Adipose tissue (tissue), 3 donors: ENCODE data around the gene IL3RA. TPM values are rescaled to one million over a fixed set of nuclear protein-coding genes. Genes with fewer than 3 reads are reported as not detected.
"Not testable (repeated sequence)": the region's sequence is repeated elsewhere in the genome, so short reads cannot be mapped to it uniquely, and the experiment has no call there.

Experiments used
- H3K27ac ChIP-seq: one replicate; pipeline ENCODE4 v1.5.1; 2013; ENCODE audit warnings: low read depth, low read length
- WGBS, 3 donors: extraction: QIAGEN DNeasy Blood & Tissue Kit; methylation state at CpG; one replicate each; pipeline ENCODE4 v1.1.7; 2013; 5-methylcytosine and 5-hydroxymethylcytosine counted together
- polyA plus RNA-seq, 3 donors: library from polyadenylated mRNA; stranded (reverse); fragments of 200-250 nt; gene quantifications; one replicate each; pipeline ENCODE4 v1.2.3, GENCODE V29; 2013
- donor health status: healthy with polysubstance abuse.
- donor health status: Bipolar disorder and iron deficiency.
- donor health status: healthy.

The IL3RA gene
- 10 to 100 TPM in 2 of 3 donors, 1 to 10 TPM in 1; 4.0 to 19.0 (median 18.5) TPM for polyA plus RNA-seq

- H3K27ac ChIP-seq, result no peak within 1 kb of the TSS
- WGBS, 3 donors, result 10 to 25% (median 12%) methylated on average over 14 of the region's 14 CpGs
These were observed at the start of gene IL3RA for GRCh38 chrX:1336331-1336943. Gene IL3RA, plus strand, starts transcription at chrX:1336785. Its CDS starts 4,981 bp downstream, at chrX:1341766.

DNA sequence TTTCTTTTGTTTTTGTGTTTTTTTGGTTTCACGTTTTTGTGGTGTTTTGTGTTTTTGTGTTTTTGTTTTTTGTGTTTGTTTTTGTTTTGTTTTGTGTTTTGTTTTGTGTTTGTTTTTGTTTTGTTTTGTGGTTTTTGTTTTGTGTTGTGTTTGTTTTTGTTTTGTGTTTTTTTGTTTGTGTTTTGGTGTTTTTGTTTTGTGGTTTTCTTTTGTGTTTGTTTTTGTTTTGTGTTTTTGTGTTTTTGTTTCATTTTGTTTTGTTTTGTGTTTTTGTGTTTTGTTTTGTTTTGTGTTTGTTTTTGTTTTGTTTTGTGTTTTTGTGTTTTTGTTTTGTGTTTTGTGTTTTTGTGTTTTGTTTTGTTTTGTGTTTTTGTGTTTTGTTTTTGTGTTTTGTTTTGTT lies 47.0 kb upstream of the IL3RA start:
- H3K27ac ChIP-seq, result no peak overlapping the region
- WGBS, 3 donors, result 81 to 95% (median 90%) methylated on average over 1 of the region's 1 CpG

- H3K27ac ChIP-seq, result no peak overlapping the region
- WGBS, 3 donors, result 78 to 84% (median 78%) methylated on average over 9 of the region's 9 CpGs
These were observed 45.4 kb upstream of the IL3RA start for GRCh38 chrX:1291110-1291740.

DNA sequence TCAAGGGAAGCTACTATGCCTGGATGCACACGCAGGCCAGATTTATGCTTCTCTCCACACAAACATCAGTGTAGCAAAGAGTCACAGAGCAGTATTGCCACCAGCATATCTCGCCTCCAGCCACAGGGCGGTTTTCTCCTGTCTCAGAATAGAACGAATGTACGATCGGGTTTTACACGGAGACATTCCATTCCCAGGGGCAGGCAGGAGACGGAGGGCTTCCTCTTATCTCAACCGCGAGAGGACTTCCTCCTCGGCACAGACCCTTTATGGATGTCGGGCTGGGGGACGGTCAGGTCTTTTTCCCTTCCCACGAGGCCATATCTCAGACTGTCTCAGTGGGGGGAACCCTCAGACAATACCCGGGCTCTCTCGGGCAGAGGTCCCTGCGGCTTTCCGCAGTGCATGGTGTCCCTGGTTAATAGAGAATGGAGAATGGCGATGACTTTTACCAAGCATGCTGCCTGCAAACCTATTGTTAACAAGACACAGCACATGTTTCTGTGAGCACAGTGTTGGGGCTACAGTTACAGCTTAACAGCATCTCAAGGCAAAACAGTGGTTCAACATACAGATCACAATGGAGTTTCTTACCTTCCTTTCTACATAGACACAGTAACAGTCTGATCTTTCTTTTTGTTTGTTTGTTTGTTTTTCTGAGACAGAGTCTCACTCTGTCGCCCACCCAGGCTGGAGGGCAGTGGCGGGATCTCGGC lies 43.9 kb upstream of the IL3RA start:
- 25 to 31% (median 27%) methylated on average over 22 of the region's 22 CpGs for WGBS, 3 donors
- H3K27ac ChIP-seq, result no peak overlapping the region

- 87 to 90% (median 89%) methylated on average over 28 to 29 of the region's 29 CpGs for WGBS, 3 donors
- H3K27ac ChIP-seq, result no peak overlapping the region
These were observed 42.1 kb upstream of the IL3RA start for GRCh38 chrX:1294301-1295067.

DNA sequence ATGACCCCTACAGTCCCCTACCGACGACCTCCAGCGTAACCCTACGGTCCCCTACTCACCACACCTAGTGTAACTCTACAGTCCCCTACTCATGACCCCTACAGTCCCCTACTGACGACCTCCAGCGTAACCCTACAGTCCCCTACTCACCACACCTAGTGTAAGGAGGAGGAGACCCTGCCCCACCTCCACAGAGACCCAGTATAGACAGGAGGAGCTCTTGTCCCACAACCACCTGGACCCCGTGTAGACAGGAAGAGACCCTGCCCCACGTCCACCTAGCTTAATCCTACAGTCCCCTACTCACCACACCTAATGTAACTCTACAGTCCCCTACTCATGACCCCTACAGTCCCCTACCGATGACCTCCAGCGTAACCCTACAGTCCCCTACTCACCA lies 41.0 kb upstream of the IL3RA start:
- H3K27ac ChIP-seq, result no peak overlapping the region
- WGBS, 3 donors, result 82 to 88% (median 84%) methylated on average over 10 of the region's 10 CpGs

- H3K27ac ChIP-seq, result not testable (repeated sequence)
- WGBS, 3 donors, result 86 to 91% (median 90%) methylated on average over 6 to 7 of the region's 8 CpGs
These were observed 39.0 kb upstream of the IL3RA start for GRCh38 chrX:1297591-1297990.

DNA sequence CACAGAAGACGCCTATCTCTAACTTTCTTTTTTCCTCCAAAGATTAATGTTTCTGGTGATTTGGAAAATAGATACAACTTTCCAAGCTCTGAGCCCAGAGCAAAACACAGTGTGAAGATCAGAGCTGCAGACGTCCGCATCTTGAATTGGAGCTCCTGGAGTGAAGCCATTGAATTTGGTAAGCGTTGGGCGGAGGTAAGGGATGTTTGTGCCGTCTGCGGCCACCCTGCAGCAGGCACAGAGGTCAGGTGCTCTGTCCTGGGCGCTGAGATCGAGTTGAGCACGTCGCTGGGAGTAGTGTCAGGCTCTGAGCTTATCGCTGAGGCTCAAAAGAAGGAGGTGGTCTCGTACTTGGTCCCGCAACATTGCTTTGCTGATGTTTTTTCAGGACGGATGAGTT lies 36.1 kb upstream of the IL3RA start:
- no peak overlapping the region for H3K27ac ChIP-seq
- 37 to 66% (median 57%) methylated on average over 15 of the region's 15 CpGs for WGBS, 3 donors

GRCh38 chrX:1305411-1305810 lies 31.2 kb upstream of the IL3RA start:
- no peak overlapping the region for H3K27ac ChIP-seq

GRCh38 chrX:1306909-1307625 lies 29.5 kb upstream of the IL3RA start:
- H3K27ac ChIP-seq, result no peak overlapping the region
- 81 to 93% (median 91%) methylated on average over 15 of the region's 15 CpGs for WGBS, 3 donors

More at GRCh38 chrX:1305411-1305810, 31.2 kb upstream of the IL3RA start:
- WGBS, 3 donors, result 84 to 92% (median 92%) methylated on average over 14 of the region's 14 CpGs

GRCh38 chrX:1307626-1308340 lies 28.8 kb upstream of the IL3RA start:
- H3K27ac ChIP-seq, result no peak overlapping the region
- 89 to 91% (median 90%) methylated on average over 10 of the region's 10 CpGs for WGBS, 3 donors

GRCh38 chrX:1308476-1308875 lies 28.1 kb upstream of the IL3RA start:
- WGBS, 3 donors, result 85 to 96% (median 91%) methylated on average over 8 of the region's 8 CpGs

GRCh38 chrX:1308917-1309316 lies 27.7 kb upstream of the IL3RA start:
- 81 to 86% (median 85%) methylated on average over 12 of the region's 12 CpGs for WGBS, 3 donors

More at GRCh38 chrX:1308476-1308875, 28.1 kb upstream of the IL3RA start:
- H3K27ac ChIP-seq, result no peak overlapping the region

GRCh38 chrX:1313788-1314187 lies 22.8 kb upstream of the IL3RA start:
- no peak overlapping the region for H3K27ac ChIP-seq
- WGBS, 3 donors, result 87 to 92% (median 87%) methylated on average over 7 of the region's 7 CpGs

More at GRCh38 chrX:1308917-1309316, 27.7 kb upstream of the IL3RA start:
- H3K27ac ChIP-seq, result not testable (repeated sequence)

DNA sequence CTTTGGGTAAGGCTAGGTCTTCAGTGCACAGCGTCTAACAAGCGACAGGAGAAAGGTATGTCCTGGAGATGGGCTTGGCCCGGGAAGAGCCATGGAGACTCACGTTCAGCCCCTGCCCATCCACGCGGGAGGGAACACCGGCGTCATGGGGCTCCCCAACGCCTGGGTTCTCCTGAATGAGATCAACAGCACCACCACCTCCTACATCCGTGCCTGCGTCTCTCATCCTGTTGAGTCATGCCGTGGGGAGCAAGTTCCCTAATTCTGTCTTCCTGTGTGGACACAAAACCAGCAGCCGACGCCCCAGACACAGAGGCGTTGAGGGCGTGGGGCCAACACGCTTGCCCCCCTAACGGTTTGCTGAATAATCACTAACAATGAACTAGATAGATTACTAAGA lies 20.1 kb upstream of the IL3RA start:
- 38 to 73% (median 40%) methylated on average over 18 of the region's 18 CpGs for WGBS, 3 donors
- H3K27ac ChIP-seq, result no peak overlapping the region

DNA sequence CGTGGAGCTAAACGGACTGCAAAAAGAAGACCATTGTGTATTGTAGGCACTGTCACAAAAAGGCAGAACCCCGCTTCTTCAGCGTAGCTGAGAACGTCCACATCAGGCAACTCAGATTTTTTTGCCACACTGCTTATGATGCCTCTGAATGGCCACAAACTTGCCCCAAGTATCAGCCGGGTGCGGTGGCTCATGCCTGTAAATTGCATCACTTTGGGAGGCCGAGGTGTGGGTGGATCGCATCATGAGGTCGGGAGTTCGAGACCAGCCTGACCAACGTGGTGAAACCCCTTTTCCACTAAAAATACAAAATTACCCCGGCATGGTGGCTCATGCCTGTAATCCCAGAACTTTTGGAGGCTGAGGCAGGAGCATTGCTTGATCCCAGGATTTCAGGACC lies 14.9 kb upstream of the IL3RA start:
- 68 to 74% (median 72%) methylated on average over 13 of the region's 13 CpGs for WGBS, 3 donors
- H3K27ac ChIP-seq, result no peak overlapping the region

DNA sequence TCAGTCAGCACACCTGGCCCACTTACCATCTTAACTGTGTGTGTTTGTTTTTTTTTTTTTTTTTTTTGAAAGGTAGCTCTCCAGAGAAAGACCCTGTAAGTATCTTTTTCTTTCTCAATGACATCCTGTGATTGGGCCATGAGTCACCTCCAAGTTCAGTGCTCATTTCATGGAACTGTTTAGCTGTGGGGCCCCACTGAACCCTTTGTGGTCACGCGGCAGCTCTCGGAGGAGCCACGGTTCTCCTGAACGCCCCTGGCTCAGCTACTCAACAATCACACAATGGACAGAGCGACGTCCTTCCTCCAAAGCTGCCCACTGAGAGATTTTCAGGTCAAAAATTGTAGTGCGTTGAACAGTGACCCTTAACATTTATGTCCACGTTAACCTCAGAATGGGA lies 14.2 kb upstream of the IL3RA start:
- WGBS, 3 donors, result 60 to 82% (median 61%) methylated on average over 9 of the region's 9 CpGs
- H3K27ac ChIP-seq, result no peak overlapping the region

- WGBS, 3 donors, result 11 to 12% (median 12%) methylated on average over 9 to 10 of the region's 10 CpGs
These were observed 13.3 kb upstream of the IL3RA start for GRCh38 chrX:1323315-1323714.

More at GRCh38 chrX:1323315-1323714, 13.3 kb upstream of the IL3RA start:
- no peak overlapping the region for H3K27ac ChIP-seq
